Panc1 (cell line): ENCODE measurements around the gene TNIK. TPM values are rescaled to one million over a fixed set of nuclear protein-coding genes. Genes with fewer than 3 reads are reported as not detected.

Experiments used
- ATAC-seq: fragments of 200-7000 bp; cut with Tn5 transposase; 2 replicates; pipeline ENCODE4 v1.9.1; 2020; ENCODE audit warnings: mild to moderate bottlenecking, moderate library complexity
- BruUV-seq: library from RNA; stranded (reverse); fragments of 400-500 nt; replicated peaks from 2 replicates; lab custom pipeline; 2021; lab: Mats Ljungman, UMichigan
- CTCF ChIA-PET: fragments of 300-600 bp; sonication (Branson Sonifier 250); formaldehyde crosslinking; loops from one replicate; lab custom pipeline; 2022; ENCODE audit warnings: antibody characterized with exemption; lab: Charles Lee
- POLR2A ChIA-PET: fragments of 300-600 bp; sonication (Branson Sonifier 250); formaldehyde crosslinking; loops from one replicate; lab custom pipeline; 2022; ENCODE audit warnings: antibody characterized with exemption; lab: Charles Lee
- DNase-seq: peaks from one replicate; pipeline ENCODE4 v3.0.0-alpha.2; 2010; ENCODE audit warnings: low read depth, low spot score
- H3K27ac ChIP-seq: 2 replicates; pipeline ENCODE4 v1.5.1; 2011; ENCODE audit warnings: mild to moderate bottlenecking, low read length, inconsistent platforms
- H3K27me3 ChIP-seq: fragments of 200-500 bp; sonication (Bioruptor generic); 2 replicates; pipeline ENCODE4 v1.6.0; 2014; ENCODE audit warnings: low read length, inconsistent platforms; ENCODE audit not compliant: control insufficient read depth, insufficient read depth
- H3K36me3 ChIP-seq: fragments of 200-500 bp; sonication (Bioruptor generic); 2 replicates; pipeline ENCODE4 v1.5.1; 2014; ENCODE audit warnings: inconsistent platforms, mild to moderate bottlenecking, low read length, moderate library complexity; ENCODE audit not compliant: control insufficient read depth, insufficient read depth
- H3K4me1 ChIP-seq: 2 replicates; pipeline ENCODE4 v1.5.1; 2011; ENCODE audit warnings: inconsistent platforms, mild to moderate bottlenecking, low read length, moderate library complexity; ENCODE audit not compliant: control insufficient read depth, insufficient read depth
- H3K4me3 ChIP-seq, 2 experiments: 2 replicates each; pipeline ENCODE4 v1.5.1; 2011 to 2012; ENCODE audit warnings: low read depth in 2 of 2, low read length in 2 of 2, mild to moderate bottlenecking in 2 of 2, inconsistent platforms in 1 of 2, moderate library complexity in 1 of 2
- H3K9me3 ChIP-seq: fragments of 200-500 bp; sonication (Bioruptor generic); 2 replicates; pipeline ENCODE4 v1.5.1; 2014; ENCODE audit warnings: low read depth, mild to moderate bottlenecking, inconsistent platforms, low read length, moderate library complexity; ENCODE audit not compliant: control insufficient read depth, insufficient read depth
- POLR2AphosphoS5 ChIP-seq: IDR thresholded peaks from 2 replicates; pipeline ENCODE4 v1.6.1; 2012; ENCODE audit warnings: mild to moderate bottlenecking, low read depth, low read length, moderate library complexity
- SIN3A ChIP-seq: IDR thresholded peaks from 2 replicates; pipeline ENCODE4 v1.6.1; 2012; ENCODE audit warnings: low read depth, mild to moderate bottlenecking, low read length, moderate library complexity, borderline replicate concordance; ENCODE audit not compliant: insufficient read depth
- TCF7L2 ChIP-seq: IDR thresholded peaks from 2 replicates; pipeline ENCODE4 v1.6.1; 2011; ENCODE audit warnings: mild to moderate bottlenecking, low read depth, low read length, inconsistent platforms
- in situ Hi-C: cut with HindIII; loops from 2 replicates; pipeline ENCODE4 v1.10.0; 2016; ENCODE audit warnings: low sequenced_read_pairs, low pct_unique_long_range_greater_than_20kb
- intact Hi-C: fragments of 100-400 bp; cut with micrococcal nuclease; formaldehyde crosslinking; loops from one replicate; pipeline ENCODE4 v1.10.0; 2022; ENCODE audit not compliant: unreplicated experiment
- total RNA-seq: library from RNA; stranded (reverse); gene quantifications from one replicate; pipeline ENCODE4 v1.2.1, GENCODE V29; 2021; ENCODE audit not compliant: unreplicated experiment
- TF ChIP-seq, protein P1 (sequence below), 2 experiments: IDR thresholded peaks; 2 replicates each; pipeline ENCODE4 v1.6.1; 2011 to 2012; ENCODE audit warnings: low read depth in 2 of 2, control low read depth in 1 of 2, low read length in 1 of 2, mild to moderate bottlenecking in 1 of 2, moderate library complexity in 1 of 2; ENCODE audit not compliant: insufficient read depth in 1 of 2
- TF ChIP-seq, protein P2 (sequence below): fragments of 450-650 bp; IDR thresholded peaks from 2 replicates; pipeline ENCODE4 v1.5.1; 2017; ENCODE audit warnings: mild to moderate bottlenecking

Gene TNIK
- total RNA-seq, 1 experiment from 2014 or later, result 1.9 TPM

DNA sequence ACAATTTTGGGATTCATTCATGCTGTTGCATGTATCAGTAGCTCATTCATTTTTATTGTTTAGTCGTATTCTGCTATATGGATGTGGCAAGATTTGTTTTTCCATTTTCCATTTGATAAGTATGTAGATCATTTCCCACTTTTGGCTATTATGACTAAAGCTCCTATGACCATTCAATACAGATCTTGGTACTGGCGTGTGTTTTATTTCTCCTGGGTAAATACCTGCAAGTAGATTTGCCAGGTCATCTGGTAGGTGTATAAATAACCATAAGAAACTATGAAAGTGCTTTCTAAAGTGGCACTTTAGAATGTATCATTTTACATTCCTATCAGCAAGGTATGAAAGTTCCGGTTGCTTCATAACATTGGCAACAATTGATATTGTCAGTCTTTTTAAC is 124.6 kb downstream of the TNIK start:
- no peak for DNase-seq
- in situ Hi-C loops, result no loop called here
- Histone ChIP-seq H3K27me3 (peaks cover 8% of the 10 kb centered on the region), H3K27ac (no peak overlapping the region), H3K36me3 (no peaks in the 10 kb centered on the region), H3K4me3 (no peak overlapping the region), H3K4me1 (no peaks in the 10 kb centered on the region), H3K9me3 (no peaks in the 10 kb centered on the region)
- TF ChIP-seq, protein P1, sequence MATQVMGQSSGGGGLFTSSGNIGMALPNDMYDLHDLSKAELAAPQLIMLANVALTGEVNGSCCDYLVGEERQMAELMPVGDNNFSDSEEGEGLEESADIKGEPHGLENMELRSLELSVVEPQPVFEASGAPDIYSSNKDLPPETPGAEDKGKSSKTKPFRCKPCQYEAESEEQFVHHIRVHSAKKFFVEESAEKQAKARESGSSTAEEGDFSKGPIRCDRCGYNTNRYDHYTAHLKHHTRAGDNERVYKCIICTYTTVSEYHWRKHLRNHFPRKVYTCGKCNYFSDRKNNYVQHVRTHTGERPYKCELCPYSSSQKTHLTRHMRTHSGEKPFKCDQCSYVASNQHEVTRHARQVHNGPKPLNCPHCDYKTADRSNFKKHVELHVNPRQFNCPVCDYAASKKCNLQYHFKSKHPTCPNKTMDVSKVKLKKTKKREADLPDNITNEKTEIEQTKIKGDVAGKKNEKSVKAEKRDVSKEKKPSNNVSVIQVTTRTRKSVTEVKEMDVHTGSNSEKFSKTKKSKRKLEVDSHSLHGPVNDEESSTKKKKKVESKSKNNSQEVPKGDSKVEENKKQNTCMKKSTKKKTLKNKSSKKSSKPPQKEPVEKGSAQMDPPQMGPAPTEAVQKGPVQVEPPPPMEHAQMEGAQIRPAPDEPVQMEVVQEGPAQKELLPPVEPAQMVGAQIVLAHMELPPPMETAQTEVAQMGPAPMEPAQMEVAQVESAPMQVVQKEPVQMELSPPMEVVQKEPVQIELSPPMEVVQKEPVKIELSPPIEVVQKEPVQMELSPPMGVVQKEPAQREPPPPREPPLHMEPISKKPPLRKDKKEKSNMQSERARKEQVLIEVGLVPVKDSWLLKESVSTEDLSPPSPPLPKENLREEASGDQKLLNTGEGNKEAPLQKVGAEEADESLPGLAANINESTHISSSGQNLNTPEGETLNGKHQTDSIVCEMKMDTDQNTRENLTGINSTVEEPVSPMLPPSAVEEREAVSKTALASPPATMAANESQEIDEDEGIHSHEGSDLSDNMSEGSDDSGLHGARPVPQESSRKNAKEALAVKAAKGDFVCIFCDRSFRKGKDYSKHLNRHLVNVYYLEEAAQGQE (IDR thresholded peaks at IDR 0.05; ENCODE audit: insufficient read depth in 1 of 2, low read depth in 2 of 2, low read length in 1 of 2), result no peak
- TF ChIP-seq POLR2AphosphoS5, result no peak
- TF ChIP-seq, protein P2, sequence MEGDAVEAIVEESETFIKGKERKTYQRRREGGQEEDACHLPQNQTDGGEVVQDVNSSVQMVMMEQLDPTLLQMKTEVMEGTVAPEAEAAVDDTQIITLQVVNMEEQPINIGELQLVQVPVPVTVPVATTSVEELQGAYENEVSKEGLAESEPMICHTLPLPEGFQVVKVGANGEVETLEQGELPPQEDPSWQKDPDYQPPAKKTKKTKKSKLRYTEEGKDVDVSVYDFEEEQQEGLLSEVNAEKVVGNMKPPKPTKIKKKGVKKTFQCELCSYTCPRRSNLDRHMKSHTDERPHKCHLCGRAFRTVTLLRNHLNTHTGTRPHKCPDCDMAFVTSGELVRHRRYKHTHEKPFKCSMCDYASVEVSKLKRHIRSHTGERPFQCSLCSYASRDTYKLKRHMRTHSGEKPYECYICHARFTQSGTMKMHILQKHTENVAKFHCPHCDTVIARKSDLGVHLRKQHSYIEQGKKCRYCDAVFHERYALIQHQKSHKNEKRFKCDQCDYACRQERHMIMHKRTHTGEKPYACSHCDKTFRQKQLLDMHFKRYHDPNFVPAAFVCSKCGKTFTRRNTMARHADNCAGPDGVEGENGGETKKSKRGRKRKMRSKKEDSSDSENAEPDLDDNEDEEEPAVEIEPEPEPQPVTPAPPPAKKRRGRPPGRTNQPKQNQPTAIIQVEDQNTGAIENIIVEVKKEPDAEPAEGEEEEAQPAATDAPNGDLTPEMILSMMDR, result no peak
- POLR2A ChIA-PET, result no interaction called here
- ATAC-seq, result no peak
- intact Hi-C loops, result no loop called here
- CTCF ChIA-PET, result interaction anchor here (0.6 kb wide), 1 partner anchor 28 kb away, joined by 5 read pairs; no protein-coding TSS in a partner anchor
- no TSS peak for BruUV-seq

DNA sequence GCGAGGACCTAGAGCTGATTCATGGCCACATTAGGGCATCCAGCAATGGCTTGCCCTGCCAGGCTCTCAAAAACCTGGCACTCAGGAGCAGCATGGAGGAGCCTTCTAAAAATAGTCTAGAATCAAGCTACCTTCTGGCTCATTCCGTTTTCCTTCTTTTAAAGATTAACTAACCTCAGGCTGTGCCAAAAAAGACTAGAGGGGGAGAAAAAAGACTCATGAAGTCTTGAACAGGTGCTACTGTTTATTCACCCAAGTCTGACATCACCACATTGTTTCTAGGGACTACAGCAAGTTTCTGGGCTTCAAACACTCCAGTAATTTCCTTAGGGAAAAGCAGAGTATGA is 125.8 kb downstream of the TNIK start:
- Histone ChIP-seq H3K27ac (no peak overlapping the region), H3K4me3 (no peak overlapping the region), H3K27me3 (peaks cover 12% of the 10 kb centered on the region), H3K36me3 (no peaks in the 10 kb centered on the region), H3K4me1 (no peaks in the 10 kb centered on the region), H3K9me3 (no peaks in the 10 kb centered on the region)
- in situ Hi-C loops, result no loop called here
- POLR2A ChIA-PET, result interaction anchor here (0.7 kb wide), 1 partner anchor 409 kb away, joined by 5 read pairs; no protein-coding TSS in a partner anchor
- CTCF ChIA-PET, result no interaction called here
- ATAC-seq, result no peak
- no peak for DNase-seq
- intact Hi-C loops, result no loop called here
- BruUV-seq, result no TSS peak
- TF ChIP-seq, protein P2, result no peak
- TF ChIP-seq TCF7L2, result no peak
- TF ChIP-seq, protein P1 (IDR thresholded peaks at IDR 0.05; ENCODE audit: insufficient read depth in 1 of 2, low read depth in 2 of 2, low read length in 1 of 2), result no peak
- no peak for TF ChIP-seq POLR2AphosphoS5
- TF ChIP-seq SIN3A, result no peak
